Measurements from ENCODE around the gene COX18.

GRCh38 chr4:73090738-73091137 lies 21.2 kb upstream of the COX18 start:
- TF ChIP-seq PPARA (CRISPR knock-in tag; IDR thresholded peaks at IDR 0.05; ENCODE audit: borderline replicate concordance), result no peak
- TF ChIP-seq GLIS3 (CRISPR knock-in tag; IDR thresholded peaks at IDR 0.05), result no peak
- TF ChIP-seq CSDC2 (CRISPR knock-in tag; IDR thresholded peaks at IDR 0.05), result no peak
- TF ChIP-seq BACH2 (CRISPR knock-in tag; IDR thresholded peaks at IDR 0.05; ENCODE audit: borderline replicate concordance), result no peak

Data from SK-N-SH treated with all-trans-retinoic acid at 6 μM for 48 hours (cell line).